Fibroblast of peridontal ligament (primary cell): Measurements from ENCODE around the gene RLN3.
"Not testable (repeated sequence)": the region's sequence is repeated elsewhere in the genome, so short reads cannot be mapped to it uniquely, and the experiment has no call there.

ENCODE experiments used
- DNase-seq: peaks from one replicate; pipeline ENCODE4 v3.0.0-alpha.2; 2010; ENCODE audit errors: extremely low read depth

Gene RLN3

DNA sequence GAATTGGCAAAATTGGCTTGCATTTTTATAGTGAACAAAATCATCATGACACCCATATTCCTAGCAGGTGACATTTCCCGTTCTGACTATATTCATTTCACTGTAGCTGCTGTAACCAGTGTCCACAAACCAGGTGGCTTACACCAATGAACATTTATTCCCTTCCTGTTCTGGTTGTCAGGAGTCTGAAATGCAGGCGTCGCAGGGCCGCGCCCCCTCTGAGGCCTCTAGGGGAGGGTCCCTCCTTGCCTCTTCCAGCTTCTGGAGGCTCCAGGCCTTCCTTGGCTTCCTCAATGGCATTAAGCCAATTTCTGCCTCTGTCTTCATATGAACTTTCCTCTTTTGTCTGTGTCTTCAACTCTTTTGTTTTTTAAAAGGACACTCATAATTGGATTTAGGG is 6.5 kb upstream of the RLN3 start:
- DNase-seq, result no peak

DNA sequence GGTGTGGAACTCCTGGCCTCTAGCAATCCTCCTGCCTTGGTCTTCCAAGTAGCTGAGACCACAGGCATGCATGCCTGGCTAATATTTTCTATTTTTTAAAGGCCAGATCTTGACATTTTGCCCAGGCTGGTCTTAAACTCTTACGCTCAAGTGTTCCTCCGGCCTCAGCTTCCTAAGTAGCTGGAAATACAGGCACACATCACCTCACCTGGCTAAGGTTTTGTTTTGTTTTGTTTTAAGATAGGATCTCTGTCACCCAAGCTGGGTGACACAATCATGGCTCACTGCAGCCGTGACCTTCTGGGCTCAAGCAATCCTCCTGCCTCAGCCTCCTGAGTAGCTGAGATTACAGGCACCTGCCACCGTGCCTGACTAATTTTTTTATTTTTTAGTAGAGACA is 5.5 kb upstream of the RLN3 start:
- DNase-seq, result peak; percentile 37

DNA sequence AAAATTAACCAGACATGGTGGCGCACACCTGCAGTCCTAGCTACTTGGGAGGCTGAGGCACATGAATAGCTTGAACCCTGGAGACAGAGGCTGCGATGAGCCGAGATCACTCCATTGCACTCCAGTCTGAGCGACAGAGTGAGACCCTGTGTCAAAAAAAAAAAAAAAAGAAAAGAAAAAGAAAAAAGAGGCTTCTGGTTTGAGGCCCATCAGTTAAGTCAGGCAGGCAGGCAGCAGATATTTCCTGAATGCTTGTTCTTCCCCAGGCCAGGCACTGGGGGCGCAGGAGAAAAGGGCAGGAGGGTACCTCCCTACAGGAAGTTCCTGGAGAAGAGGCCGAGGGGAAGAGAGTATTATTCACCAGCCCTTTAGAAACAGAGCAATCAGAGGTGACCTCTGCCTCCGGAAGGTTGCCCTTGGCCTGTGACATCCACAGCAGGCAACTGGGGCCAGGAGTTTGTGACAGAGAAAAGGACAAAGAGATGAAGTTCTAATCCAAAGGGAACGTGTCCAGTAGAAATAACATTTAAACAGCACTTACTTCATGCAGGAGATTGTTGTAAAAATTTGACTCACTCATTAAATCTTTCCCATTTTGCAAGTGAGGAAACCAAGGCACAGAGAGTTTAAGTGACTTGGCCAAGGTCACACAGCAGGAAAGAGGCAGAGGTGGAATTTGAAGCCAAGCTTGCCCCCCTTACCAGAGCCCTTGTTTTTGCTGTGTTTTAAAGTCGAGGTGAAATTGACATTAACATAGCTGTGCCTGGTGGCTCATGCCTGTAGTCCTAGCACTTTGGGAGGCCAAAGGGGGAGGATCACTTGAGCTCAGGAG is 4.3 kb upstream of the RLN3 start:
- peak; percentile 27 for DNase-seq

DNA sequence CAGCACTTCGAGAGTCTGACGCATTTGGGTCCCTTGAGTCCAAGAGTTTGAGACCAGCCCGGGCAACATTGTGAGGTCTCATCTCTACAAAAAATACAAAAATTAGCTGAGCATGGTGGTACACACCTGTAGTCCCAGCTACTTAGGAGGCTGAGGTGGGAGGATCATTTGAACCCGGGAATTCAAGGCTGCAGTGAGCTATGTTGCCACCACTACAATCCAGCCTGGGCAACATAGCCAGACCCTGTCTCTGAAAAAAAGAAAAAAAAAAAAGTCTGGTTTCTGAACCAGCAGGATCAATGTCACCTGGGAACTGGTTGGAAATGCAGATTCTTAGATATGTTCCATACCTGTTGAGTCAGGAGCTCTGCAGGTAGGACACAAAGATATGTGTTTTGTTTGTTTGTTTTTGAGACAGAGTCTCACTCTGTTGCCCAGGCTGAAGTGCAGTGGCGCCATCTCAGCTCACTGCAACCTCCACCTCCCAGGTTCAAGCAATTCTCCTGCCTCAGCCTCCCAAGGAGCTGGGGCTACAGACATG is 1.2 kb upstream of the RLN3 start:
- not testable (repeated sequence) for DNase-seq

DNA sequence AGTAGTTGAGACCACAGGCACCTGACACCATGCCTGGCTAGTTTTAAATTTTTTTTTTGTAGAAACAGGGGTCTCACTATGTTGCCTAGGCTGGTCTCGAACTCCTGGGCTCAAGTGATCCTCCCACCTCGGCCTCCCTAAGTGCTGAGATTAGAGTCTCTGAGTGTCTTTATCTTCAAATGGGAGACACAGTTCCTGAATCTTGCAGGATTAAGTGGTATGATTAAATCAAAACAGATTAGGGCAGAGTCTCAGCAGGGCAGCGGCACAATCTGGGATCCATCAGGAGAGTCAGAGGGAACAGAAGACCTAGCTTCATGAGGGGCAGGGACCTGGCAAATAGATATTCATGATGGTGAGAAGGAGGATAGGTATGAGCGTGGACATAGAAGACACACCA is 953 bp downstream of the RLN3 start:
- no peak for DNase-seq

DNA sequence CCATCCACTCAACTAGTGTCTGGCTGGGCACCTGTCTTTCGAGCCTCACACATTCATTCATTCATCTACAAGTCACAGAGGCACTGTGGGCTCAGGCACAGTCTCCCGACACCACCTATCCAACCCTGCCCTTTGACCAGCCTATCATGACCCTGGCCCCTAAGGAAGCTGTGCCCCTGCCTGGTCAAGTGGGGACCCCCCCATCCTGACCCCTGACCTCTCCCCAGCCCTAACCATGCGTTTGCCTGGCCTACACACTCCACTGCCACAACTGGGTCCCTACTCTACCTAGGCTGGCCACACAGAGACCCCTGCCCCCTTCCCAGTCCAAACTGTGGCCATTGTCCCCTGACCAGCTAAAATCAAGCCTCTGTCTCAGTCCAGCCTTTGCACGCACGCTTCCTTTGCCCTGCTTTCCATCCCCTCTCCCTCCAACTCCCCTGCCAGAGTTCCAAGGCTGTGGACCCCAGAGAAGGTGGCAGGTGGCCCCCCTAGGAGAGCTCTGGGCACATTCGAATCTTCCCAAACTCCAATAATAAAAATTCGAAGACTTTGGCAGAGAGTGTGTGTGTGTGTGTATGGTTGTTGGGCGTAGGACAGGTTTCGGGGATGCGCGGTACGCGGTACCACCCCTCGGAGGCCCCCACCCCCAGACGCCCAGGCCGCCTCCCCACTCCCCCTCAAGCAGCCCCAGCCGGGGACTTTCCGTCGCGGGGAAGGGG is 3.2 kb downstream of the RLN3 start:
- DNase-seq, result no peak

DNA sequence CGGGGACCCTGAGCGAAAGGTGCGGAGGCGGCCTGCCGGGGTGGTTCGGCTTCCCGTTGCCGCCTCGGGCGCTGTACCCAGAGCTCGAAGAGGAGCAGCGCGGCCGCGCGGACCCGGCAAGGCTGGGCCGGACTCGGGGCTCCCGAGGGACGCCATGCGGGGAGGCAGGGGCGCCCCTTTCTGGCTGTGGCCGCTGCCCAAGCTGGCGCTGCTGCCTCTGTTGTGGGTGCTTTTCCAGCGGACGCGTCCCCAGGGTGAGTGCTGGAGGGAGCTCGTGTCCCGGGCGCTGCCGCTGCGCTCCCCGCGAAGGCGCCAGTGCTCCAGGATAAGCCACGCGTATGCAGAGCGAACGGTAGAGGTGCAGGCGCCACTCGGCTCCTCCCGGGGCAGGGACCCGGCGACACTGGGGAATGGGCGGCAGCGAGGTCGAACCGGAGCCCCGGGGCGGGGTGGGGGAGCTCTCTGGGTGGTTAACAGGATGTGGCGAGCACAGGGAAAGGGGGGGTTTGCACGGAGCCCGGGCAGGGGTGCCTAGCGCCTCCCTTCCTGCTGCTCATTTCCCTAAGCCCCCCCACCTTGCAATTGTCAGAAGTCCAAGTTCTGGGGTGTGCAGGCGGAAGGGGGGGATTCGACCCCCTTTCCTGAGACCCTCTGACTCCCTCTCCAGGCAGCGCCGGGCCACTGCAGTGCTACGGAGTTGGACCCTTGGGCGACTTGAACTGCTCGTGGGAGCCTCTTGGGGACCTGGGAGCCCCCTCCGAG is 4.0 kb downstream of the RLN3 start, which contains the start of gene IL27RA:
Gene IL27RA (plus strand): TSS at position 44 of the 762 bp plus-strand sequence. CDS start 111 bp downstream, at position 155.
- no peak for DNase-seq

DNA sequence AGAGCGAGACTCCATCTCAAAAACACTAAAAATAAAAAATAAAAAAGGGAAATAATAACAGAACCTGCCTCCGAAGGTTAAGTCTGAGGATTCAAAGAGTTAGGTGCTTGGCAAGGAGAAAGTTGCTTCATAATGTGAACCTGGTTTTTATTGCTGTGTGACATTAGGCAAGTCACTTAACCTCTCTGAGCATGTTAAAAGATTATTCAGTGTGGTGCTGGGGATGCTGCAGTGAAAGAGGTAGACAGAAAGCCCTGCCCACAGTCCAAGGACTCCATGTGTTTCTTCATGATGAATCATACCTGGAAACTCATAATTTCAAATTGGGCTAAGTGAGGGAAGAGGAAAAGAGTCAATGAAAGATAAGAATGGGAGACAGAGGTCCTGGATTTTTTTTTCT is 6.0 kb downstream of the RLN3 start:
- no peak for DNase-seq

DNA sequence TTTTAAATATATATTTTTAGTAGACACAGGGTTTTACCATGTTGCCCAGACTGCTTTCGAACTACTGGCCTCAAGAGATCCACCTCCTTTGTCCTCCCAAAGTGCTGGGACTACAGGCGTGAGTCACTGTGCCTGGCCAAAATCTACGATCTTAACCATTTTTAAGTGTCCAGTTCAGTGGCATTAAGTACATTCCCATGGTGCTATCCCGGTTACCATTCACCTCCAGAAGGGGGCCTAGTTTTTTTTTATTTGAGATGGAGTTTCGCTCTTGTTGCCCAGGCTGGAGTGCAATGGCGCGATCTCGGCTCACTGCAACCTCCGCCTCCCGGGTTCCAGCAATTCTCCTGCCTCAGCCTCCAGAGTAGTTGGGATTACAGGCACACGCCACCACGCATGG is 7.2 kb downstream of the RLN3 start:
- DNase-seq, result not testable (repeated sequence)

DNA sequence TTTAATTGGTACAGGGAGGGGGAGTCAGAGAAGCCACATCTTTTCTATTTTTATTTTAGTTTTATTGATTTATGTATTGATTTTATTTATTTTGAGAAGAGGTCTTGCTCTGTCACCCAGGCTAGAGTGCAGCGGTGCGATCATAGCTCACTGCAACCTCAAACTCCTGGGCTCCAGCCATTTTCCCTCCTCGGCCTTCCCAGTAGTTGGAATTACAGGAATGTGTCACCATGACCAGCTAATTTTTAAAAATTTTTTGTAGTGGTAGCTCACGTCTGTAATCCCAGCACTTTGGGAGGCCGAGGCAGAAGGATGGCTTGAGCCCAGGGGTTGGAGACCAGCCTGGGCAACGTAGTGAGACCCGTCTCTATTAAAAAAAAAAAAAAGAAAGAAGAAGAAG is 7.8 kb downstream of the RLN3 start:
- no peak for DNase-seq

DNA sequence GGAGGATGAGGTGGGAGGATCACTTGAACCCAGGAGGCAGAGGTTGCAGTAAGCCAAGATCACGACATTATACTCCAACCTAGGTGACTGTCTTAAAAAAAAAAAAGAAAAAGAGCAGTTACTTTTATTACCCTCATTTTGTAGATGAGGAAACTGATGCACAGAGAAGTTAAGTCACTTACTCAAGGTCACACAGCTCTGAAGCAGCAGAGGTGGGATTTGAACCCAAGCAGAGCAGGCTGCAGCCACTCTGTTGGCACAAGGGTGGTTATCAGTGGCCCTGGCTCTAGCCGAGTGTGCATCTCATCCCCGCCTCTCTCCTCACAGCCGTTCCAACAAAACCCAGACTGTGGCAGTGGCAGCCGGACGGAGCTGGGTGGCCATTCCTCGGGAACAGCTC is 11.2 kb downstream of the RLN3 start:
- no peak for DNase-seq

DNA sequence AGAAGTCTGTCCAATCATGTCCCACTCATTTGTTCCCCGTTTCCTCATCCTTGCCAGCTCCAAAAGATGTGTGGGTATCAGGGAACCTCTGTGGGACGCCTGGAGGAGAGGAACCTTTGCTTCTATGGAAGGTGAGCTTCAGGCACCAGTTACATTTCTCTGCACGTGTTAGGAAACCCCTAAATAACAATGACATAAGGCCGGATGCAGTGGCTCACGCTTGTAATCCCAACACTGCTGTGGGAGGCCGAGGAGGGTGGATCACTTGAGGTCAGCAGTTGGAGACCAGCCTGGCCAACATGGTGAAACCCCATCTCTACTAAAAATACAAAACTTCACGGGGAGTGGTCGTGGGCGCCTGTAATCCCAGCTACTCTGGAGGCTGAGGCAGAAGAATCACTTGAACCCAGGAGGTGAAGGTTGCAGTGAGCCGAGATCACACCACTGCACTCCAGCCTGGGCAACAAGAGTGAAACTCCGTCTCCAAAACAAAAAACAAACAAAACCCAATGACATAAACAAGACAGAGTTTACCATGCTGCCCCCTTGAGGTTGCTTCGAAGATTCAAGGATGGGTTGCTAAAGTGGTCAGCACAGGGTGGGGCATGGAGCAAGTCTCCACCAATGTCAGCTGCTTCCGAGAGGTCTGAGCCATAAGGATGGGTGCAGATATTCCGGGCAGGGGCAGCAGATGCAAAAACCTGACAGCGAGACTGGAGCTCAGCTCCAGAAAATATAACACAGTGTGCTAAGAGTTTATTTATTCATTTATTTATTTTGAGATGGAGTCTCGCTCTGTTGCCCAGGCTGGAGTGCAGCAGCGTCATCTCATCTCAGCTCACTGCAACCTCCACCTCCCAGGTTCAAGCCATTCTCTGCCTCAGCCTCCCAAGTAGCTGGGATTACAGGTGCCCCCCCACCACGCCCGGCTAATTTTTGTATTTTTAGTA is 15.0 kb downstream of the RLN3 start:
- DNase-seq, result peak; percentile 76

DNA sequence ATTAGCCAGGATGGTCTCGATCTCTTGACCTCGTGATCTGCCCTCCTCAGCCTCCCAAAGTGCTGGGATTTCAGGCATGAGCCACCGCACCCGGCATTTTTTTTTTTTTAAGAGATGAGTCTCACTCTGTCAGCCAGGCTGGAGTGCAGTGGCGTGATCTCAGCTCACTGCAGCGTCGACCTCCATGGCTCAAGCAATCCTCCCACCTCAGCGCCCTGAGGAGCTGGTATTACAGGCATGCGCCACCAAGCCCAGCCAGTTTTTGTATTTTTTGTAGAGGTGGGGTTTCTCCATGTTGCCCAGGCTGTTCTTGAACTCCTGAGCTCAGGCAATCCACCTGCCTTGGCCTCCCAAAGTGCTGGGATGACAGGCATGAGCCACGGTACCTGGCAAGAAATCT is 19.9 kb downstream of the RLN3 start:
- DNase-seq, result not testable (repeated sequence)

DNA sequence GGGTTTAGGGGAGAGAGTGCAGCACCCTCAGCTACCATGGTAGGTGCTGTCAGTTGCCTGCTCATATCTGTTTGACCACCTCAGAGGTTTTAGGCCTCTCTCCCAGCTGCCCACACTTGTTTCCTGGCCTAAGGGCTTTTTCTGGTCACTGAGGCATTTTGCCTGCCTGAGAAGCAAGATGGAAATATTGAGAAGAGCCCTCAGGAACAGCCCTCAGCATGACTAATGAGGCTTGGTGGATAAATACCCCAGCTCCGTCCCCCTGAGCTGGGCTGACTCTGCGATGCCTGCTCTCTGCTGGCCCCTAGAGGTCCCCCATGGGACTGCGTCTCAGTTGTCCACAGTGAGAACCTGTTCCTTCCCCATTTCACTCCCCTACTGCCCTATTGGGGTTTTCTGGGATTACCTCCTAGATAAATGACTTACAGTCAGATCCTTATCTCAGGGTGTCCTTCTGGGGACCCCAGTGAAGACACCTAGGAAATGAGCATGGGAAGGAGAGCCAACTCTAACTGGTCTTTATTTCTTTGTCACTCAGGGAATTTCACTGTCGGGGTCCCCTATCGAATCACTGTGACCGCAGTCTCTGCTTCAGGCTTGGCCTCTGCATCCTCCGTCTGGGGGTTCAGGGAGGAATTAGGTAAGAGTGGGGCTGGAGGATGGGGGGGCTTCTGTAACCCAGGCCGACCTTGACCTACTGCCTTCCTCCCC is 20.6 kb downstream of the RLN3 start:
- DNase-seq, result no peak

DNA sequence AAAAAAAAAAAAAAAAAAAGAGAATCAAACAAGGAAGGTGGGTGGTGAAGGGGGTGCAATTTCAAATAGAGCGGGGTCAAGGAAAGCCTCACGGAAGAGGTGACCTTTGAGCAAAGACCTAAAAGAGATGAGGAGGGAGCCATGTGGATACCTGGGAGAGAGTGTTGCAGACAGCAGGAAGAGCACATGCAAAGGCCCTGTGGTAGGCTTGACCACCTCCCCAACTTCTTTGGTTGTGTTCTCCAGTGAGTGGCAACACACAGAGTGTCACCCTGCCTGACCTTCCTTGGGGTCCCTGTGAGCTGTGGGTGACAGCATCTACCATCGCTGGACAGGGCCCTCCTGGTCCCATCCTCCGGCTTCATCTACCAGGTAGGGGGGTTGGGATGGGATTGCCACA is 22.6 kb downstream of the RLN3 start:
- DNase-seq, result no peak

DNA sequence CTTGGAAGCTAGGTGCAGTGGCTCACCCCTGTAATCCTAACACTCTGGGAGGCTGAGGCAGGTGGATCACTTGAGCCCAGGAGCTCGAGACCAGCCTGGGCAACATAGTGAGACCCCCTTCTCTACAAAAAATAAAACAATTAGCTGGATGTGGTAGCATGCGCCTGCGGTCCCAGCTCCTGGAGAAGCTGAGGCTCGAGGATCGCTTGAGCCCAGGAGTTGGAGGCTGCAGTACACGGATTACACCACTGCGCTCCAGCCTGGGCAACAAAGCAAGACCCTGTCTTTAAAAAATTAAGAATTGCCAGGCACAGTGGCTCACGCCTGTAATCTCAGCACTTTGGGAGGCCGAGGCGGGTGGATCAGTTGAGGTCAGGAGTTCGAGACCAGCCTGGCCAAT is 23.0 kb downstream of the RLN3 start:
- not testable (repeated sequence) for DNase-seq

DNA sequence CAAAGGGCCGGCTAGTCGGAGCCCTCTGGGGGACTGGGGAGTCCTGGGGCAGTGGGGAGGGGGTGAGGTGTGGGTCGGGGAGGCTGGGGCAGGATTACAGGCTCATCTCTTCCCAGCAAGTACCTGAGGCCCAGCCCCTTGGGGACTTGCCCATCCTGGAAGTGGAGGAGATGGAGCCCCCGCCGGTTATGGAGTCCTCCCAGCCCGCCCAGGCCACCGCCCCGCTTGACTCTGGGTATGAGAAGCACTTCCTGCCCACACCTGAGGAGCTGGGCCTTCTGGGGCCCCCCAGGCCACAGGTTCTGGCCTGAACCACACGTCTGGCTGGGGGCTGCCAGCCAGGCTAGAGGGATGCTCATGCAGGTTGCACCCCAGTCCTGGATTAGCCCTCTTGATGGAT is 24.0 kb downstream of the RLN3 start:
- no peak for DNase-seq

DNA sequence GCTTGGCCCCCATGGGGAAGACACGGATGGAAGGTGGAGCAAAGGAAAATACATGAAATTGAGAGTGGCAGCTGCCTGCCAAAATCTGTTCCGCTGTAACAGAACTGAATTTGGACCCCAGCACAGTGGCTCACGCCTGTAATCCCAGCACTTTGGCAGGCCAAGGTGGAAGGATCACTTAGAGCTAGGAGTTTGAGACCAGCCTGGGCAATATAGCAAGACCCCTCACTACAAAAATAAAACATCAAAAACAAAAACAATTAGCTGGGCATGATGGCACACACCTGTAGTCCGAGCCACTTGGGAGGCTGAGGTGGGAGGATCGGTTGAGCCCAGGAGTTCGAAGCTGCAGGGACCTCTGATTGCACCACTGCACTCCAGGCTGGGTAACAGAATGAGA is 24.5 kb downstream of the RLN3 start:
- DNase-seq, result no peak

DNA sequence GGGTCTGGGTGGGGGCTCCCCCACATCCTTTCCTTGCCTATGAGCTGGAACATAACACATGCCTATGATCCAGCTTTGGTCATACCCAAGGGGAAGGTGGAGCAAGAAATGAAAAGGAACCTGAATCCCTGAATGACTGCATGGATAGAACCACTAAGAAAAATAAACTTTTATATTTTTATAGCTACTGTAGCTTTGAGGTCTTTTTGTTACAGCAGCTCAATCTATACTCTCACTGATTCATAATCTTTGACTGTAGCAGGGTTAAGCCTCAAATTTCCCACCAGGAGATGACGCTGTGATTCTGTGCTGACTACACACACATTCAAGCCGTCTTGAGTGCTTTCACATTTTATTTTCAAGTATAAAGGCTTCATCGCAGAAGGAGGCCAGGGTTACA is 25.1 kb downstream of the RLN3 start:
- no peak for DNase-seq

DNA sequence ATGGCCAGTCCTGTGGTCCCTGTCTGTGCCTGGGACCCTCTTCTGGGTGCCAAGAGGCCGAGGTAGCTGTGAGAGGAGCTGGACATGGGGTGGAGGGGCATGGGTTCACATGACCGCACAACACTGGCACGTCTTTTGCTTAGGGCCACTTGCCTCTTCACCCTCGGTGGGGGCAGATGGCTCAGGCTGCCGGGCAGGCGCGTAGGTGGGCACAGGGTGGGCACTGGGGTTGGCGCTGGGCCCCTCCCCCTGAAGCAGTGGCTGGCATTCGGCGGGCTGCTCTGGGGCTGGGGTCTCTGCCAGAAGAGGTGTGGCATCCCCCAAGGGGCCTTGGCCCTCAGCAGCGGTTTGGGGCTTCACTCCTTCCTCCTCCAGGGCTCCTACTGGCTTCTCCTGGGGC is 25.6 kb downstream of the RLN3 start:
- DNase-seq, result no peak
